OCI-LY3 (cell line): ENCODE results near the gene G0S2.

Experiments
- EZH2phosphoT487 ChIP-seq: fragments of 200-600 bp; shearing (Covaris generic); IDR thresholded peaks from 2 replicates; pipeline ENCODE4 v1.6.1; 2018; ENCODE audit warnings: antibody characterized with exemption, mixed run types, low read depth
- TF ChIP-seq, protein P1 (sequence below): fragments of 200-600, 300-600 bp; sonication (generic); IDR thresholded peaks from 2 replicates; pipeline ENCODE4 v1.5.1; 2014; ENCODE audit warnings: antibody characterized with exemption, low read length, low read depth

GRCh38 chr1:209662879-209663327, 12.3 kb upstream of the G0S2 start:
- TF ChIP-seq, protein P1, sequence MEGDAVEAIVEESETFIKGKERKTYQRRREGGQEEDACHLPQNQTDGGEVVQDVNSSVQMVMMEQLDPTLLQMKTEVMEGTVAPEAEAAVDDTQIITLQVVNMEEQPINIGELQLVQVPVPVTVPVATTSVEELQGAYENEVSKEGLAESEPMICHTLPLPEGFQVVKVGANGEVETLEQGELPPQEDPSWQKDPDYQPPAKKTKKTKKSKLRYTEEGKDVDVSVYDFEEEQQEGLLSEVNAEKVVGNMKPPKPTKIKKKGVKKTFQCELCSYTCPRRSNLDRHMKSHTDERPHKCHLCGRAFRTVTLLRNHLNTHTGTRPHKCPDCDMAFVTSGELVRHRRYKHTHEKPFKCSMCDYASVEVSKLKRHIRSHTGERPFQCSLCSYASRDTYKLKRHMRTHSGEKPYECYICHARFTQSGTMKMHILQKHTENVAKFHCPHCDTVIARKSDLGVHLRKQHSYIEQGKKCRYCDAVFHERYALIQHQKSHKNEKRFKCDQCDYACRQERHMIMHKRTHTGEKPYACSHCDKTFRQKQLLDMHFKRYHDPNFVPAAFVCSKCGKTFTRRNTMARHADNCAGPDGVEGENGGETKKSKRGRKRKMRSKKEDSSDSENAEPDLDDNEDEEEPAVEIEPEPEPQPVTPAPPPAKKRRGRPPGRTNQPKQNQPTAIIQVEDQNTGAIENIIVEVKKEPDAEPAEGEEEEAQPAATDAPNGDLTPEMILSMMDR = no peak
- TF ChIP-seq EZH2phosphoT487 = no peak
